ENCODE data around the gene NBAS. TPM values are rescaled to one million over a fixed set of nuclear protein-coding genes. Genes with fewer than 3 reads are reported as not detected.
A peak's percentile ranks its signal among the peaks of the same experiment; 100 is the strongest.

NBAS gene
- total RNA-seq, 1 donor from 2014 or later: 19.5 TPM

DNA sequence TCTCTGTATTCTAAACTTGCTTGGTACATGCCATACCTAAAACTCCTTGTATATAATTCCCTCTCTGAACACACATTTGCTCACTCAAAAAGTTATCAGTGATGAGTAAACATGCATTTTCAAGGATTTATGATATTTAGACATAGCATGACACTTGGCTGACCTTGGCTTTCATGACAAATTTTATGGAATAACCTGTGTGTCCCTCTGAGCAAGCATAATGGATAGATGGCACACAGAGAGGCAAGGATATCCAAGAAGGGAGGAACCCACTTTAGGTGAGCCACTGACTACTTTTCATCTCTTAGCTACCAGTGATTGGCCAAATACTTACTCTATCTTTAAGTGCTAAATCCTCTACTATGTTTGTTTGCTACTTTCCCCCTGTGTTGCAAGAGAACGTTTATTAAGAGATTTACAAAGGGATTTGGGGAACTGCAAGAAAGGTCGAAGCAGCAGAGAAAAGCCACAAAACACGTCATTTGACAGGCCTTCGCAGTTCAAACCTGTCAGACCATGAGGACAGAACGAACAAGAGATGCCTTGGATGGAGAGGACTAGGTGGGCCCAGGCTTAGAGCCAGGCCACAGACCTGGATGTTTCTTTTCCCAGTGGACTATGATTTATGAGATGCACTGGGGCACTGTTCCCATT, 379.9 kb downstream of the NBAS start:
- DNase-seq (ENCODE audit: low spot score) (no peak), ATAC-seq (no peak)

- ATAC-seq (no peak), DNase-seq (ENCODE audit: low spot score) (no peak)
These were observed 380.8 kb downstream of the NBAS start for GRCh38 chr2:15180379-15180778.

GRCh38 chr2:15178946-15179345, 382.2 kb downstream of the NBAS start:
- DNase-seq (ENCODE audit: low spot score) (no peak), ATAC-seq (no peak)

DNA sequence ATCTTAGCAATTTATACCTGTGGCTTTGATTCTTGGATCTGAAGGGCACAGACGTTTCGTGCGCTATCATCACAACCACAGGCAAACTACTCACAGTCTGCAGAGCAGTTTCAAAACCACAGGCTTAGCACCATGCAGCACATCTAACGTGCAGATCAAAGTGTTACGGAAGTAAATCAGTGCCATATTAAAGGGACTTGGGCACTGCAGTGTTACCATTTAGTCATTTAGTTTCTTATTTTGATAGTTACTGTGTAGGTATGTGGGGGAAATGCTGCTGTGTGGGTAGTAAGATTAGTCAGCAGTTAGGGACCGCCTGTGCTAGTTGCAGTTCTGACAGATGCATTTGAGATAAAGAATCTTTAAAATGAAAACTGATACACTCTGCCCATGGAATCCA, 384.0 kb downstream of the NBAS start:
- DNase-seq (ENCODE audit: low spot score) (no peak), ATAC-seq (no peak)

GRCh38 chr2:15176604-15177003, 384.5 kb downstream of the NBAS start:
- ATAC-seq (no peak), DNase-seq (ENCODE audit: low spot score) (no peak)

GRCh38 chr2:15174567-15174966, 386.6 kb downstream of the NBAS start:
- ATAC-seq: no peak
- no peak for DNase-seq (ENCODE audit: low spot score)

GRCh38 chr2:15173501-15173900, 387.6 kb downstream of the NBAS start:
- no peak for ATAC-seq
- DNase-seq (ENCODE audit: low spot score): no peak

GRCh38 chr2:15172825-15173224, 388.3 kb downstream of the NBAS start:
- DNase-seq (ENCODE audit: low spot score) (no peak), ATAC-seq (peak; percentile 95)

GRCh38 chr2:15170070-15170775, 390.9 kb downstream of the NBAS start:
- DNase-seq (ENCODE audit: low spot score): no peak
- peak; percentile 12 for ATAC-seq

DNA sequence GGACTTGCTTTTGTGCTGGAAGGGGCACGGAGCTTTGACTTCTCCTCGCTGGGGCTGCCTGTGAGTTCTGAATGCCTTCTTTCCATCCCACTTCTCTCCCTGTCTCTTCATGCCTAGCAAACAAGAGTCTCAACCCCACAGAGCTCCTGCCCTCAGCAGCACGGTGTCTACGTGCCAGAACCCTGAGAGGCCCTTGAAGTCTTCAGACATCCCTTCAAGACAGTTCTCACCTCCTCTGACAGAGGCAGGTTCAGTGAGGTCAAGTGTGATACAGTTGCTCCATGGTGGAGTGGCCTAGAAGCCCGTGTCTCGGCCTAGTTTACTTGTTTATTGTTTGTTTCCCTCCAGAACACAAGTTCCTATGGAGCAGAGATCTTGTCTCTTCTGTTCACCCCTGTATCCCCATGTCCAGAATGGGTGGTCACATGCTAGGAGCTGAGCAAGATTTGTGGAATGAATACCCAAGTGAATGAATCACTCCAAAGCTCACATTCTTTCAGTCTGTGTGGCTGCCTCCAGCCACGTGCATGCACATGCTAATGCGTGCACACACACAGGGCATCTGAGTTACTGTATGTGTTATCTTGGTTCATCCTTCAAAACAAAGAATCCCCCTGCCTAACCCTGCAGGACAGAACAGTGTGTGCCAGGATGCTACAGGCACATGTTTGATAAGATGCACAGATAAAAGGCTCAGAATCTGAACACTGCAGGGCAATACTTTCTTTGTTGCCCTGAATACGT, 391.6 kb downstream of the NBAS start:
- no peak for DNase-seq (ENCODE audit: low spot score)

DNA sequence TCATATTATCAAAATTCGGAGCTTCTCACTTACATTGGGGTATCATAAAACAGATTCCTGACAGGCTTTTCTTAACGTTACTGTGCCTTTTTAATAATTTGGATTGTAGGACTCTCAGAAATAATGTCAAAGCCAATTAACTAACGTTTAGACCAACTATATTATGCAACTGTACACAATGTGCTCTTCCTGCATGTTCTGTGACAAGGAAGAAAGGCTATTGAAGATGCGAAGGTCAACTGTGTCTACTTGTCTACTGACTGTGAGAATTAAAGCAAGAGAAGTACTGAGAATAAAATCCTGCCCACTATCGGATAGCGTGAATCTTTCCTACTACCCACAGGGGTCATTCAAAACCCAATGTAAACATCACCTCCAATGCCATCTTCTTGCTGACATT, 393.0 kb downstream of the NBAS start:
- DNase-seq (ENCODE audit: low spot score): no peak

More for the DNA sequence above, 391.6 kb downstream of the NBAS start:
- ATAC-seq: no peak

DNA sequence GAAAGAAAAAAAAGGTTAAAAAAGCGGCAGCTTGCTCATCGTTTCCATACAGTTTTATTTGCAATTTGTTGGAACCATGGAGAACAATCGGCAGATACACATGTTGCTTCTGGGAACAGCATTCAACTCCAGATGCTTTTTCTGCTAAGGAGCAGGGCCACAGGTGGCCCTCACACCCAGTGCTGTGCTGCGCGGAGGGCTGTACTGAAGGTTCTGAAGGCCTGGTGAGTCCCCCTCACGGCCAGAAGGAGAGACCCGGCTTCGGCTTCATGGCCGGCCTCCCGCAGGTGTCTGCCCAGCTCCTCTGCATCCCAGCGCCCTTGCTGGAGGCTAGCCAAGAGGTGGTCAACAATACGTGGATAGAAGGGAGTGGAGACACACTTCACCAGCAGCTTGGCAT, 394.3 kb downstream of the NBAS start:
- ATAC-seq (no peak), DNase-seq (ENCODE audit: low spot score) (no peak)

More for the DNA sequence above, 393.0 kb downstream of the NBAS start:
- no peak for ATAC-seq

DNA sequence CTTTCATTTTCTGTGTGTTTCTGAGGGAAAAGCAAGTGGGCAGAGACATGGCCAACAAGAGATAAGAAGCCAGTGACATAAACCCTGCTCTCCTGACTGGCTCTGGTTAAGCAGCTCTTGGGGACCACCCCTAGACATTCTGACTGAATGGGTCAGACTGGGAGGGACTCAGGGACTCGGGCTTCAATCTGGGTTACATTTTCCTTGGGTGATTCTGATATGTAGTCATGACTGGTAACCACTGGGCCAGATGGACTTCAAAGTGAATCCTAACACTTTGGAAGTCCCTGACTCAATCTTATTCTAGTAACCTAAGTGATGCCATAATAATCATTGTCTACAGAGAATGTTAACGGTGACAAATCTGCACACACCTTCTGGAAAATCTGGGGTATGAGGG, 397.8 kb downstream of the NBAS start:
- DNase-seq (ENCODE audit: low spot score) (no peak), ATAC-seq (no peak)

DNA sequence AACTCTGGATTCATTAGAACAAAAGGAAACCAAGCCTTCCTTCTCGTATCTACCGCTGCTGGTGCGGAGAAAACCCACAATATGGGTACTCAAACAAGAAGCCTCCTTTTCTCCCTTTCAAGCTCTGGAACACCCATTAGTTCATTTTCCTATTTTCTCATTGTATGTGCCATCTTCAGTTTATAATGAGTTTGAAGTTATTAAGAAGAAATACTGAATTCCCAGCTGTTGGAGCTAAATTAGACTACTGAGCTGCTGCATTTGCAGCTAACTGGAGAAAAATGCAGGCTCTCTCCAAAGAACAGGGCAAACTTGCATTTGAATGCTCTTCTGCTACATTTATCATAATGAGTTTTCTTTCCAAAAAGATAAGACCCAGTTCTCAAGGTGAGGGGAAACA, 398.5 kb downstream of the NBAS start:
- DNase-seq (ENCODE audit: low spot score): no peak
- no peak for ATAC-seq

DNA sequence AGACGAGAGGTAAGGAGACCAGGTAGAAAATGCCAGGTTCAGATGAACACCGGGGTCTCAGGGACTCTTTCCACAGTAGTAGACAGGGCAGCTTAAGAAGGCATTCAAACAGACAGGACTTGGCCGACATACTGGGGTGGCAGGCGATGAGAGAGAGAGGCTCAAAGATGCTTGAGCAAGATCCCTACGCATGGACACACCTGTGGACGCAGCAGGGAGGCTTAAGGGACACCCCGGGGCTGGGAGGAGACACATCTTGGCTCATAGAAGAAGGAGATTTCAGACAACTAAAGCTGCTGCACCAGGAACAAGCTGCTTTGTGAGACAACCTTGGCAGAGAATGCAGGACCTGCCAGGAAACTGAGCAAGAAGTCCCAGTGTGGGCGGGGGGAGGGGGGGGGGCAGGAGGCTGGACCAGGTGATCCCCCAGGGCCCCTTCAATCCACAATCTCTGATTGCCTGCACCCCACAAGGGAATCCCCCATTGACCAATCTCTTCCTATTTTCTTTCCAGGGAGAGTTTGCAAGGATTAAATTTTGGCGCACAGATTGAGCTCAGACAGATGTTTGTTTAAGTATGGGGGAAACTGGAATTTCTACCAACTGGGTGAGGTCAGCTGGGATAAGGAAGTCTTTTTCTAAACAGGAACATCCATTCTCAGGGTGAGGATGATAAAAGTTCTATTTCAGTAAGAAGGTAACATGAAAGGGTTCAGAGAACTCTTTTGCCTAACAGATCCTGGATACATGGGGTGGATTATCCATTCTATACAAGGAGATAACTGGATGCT, 400.7 kb downstream of the NBAS start:
- ATAC-seq (no peak), DNase-seq (ENCODE audit: low spot score) (no peak)

DNA sequence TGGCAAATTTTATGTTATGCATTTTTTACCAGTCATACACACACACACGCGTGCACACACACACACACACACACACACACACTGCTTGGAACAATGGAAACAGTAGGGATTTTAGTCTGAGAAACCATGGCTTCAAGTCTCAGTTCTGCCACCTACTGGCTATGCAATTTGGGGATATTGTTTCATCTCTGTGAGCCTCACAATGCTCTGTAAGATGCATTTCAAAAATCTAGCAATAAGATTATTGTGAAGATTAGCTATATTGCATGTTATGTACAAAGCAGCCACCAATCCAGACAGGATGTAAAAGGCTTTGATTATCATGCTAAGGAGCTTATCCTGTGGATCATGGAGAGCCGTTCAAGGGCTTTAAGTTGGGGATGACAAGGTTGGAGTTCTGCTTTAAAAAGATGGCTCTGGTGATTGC, 401.4 kb downstream of the NBAS start:
- DNase-seq (ENCODE audit: low spot score) (no peak), ATAC-seq (peak; percentile 76)

GRCh38 chr2:15159206-15159605, 401.9 kb downstream of the NBAS start:
- ATAC-seq (no peak), DNase-seq (ENCODE audit: low spot score) (no peak)

DNA sequence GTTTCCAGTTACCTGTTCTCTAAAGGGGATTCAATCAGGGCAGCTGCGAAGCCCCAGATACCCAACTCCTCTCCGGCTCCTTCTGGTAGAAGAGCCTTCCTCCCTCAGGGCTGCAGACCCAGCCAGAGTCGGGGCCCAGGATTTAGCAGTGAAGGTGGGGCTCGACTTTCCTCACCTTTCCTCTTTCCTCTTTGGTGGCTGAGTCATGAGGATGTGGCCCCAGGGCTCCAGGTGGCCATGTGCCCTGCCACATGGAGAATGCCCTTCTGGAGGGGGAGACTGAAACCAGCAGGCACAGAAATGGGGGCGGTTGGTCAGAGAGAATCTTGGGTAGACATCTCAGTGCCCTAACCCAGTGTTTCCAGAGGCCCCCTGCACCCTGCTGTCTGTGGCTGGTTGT, 402.6 kb downstream of the NBAS start:
- ATAC-seq (no peak), DNase-seq (ENCODE audit: low spot score) (no peak)

- ATAC-seq (no peak), DNase-seq (ENCODE audit: low spot score) (no peak)
These were observed 403.0 kb downstream of the NBAS start for GRCh38 chr2:15158100-15158499.

DNA sequence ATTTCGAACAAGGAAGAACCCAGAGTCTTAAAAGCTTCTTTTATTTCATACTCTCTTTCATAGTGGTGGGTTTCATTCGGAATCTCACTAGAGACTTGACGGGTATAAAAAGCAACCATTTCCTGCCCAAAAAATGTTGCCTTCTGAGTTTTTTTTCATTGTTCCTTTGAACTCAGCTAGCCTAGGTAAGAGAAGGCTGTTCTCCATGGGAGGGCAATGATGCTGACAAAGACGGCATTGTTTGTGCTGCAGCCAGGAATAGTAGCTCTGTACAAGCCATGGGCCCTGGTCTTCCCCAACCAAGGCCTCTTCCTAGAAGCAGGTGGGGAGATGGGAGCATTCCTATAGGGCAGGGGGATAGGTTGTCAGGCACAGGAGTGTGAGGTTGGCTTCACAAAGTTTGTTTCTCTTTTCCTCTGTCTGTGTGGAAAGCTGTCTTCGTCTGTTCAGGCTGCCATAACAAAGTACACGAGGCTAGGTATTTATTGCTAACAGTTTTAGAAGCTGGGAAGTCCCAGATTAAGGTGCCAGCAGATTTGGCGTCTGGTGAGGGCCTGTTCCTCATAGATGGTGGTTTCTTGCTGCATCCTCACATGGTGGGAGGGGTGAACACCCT, 405.1 kb downstream of the NBAS start:
- DNase-seq (ENCODE audit: low spot score) (no peak), ATAC-seq (no peak)

GRCh38 chr2:15154297-15154696, 406.8 kb downstream of the NBAS start:
- DNase-seq (ENCODE audit: low spot score) (no peak), ATAC-seq (no peak)

Measured in left lobe of liver (tissue), 2 donors.